GM12872 (cell line): ENCODE results near the gene KCNIP4.

Experiments
- CTCF ChIP-seq: IDR thresholded peaks from 3 replicates; pipeline ENCODE4 v1.5.1; 2011; ENCODE audit warnings: low read depth, mild to moderate bottlenecking, low read length, moderate library complexity; ENCODE audit not compliant: insufficient read depth

Gene KCNIP4

GRCh38 chr4:21090094-21090666 is 858.4 kb downstream of the KCNIP4 start:
- no peak for TF ChIP-seq CTCF

GRCh38 chr4:21083413-21083812 is 865.2 kb downstream of the KCNIP4 start:
- TF ChIP-seq CTCF, result no peak

GRCh38 chr4:21077967-21078366 is 870.6 kb downstream of the KCNIP4 start:
- TF ChIP-seq CTCF, result no peak

- TF ChIP-seq CTCF, result no peak
Measured at GRCh38 chr4:21067351-21067750, 881.2 kb downstream of the KCNIP4 start.

- no peak for TF ChIP-seq CTCF
Measured at GRCh38 chr4:21061902-21062301, 886.7 kb downstream of the KCNIP4 start.

GRCh38 chr4:21046141-21046540 is 902.4 kb downstream of the KCNIP4 start:
- TF ChIP-seq CTCF, result no peak

- no peak for TF ChIP-seq CTCF
Measured at GRCh38 chr4:21045119-21045518, 903.5 kb downstream of the KCNIP4 start.
